B cell (primary cell): ENCODE measurements around the gene ARRDC1. TPM values are rescaled to one million over a fixed set of nuclear protein-coding genes. Genes with fewer than 3 reads are reported as not detected.

Experiments
- ATAC-seq: fragments of 200-7000 bp; cut with Tn5 transposase; one replicate; pipeline ENCODE4 v1.10.0; 2021; ENCODE audit warnings: low read depth, mild to moderate bottlenecking, moderate number of reproducible peaks, moderate library complexity
- CTCF ChIA-PET: fragments of 350-600 bp; sonication (Branson Sonifier 250); formaldehyde crosslinking; loops from one replicate; lab custom pipeline; 2021; ENCODE audit warnings: antibody characterized with exemption, inconsistent platforms; lab: Charles Lee
- POLR2A ChIA-PET: fragments of 350-600 bp; sonication (Branson Sonifier 250); formaldehyde crosslinking; loops from one replicate; lab custom pipeline; 2021; ENCODE audit warnings: antibody characterized with exemption; lab: Charles Lee
- DNase-seq: peaks from one replicate; pipeline ENCODE4 v3.0.0; 2013
- H2AFZ ChIP-seq: 2 replicates; pipeline ENCODE4 v1.6.1; 2012; ENCODE audit warnings: mild to moderate bottlenecking, low read depth, low read length; ENCODE audit not compliant: insufficient read depth, poor library complexity, severe bottlenecking
- H3K27ac ChIP-seq, 2 donors: 1 replicate in 1 of 2; 2 replicates in 1 of 2; pipeline ENCODE4 v1.5.1; 2012 to 2013; ENCODE audit warnings: low read length in 2 of 2, mild to moderate bottlenecking in 2 of 2, moderate library complexity in 1 of 2
- H3K27me3 ChIP-seq, 4 experiments: fragments of 200-600 bp in 1 of 4; sonication (generic) in 1 of 4; replicated peaks in 1 of 4; 1 replicate in 2 of 4; 2 replicates in 2 of 4; pipeline versions ENCODE4 v1.6.1 to v1.7.0; 2013 to 2016; ENCODE audit warnings: low read length in 3 of 4, mild to moderate bottlenecking in 2 of 4, mixed read lengths in 1 of 4, moderate library complexity in 1 of 4; ENCODE audit not compliant: insufficient read depth in 4 of 4, control insufficient read depth in 3 of 4; ENCODE audit errors: control extremely low read depth in 1 of 4
- H3K36me3 ChIP-seq, 2 experiments: replicated peaks in 1 of 2; 1 replicate in 1 of 2; 2 replicates in 1 of 2; pipeline versions ENCODE4 v1.6.1 to v1.7.1; 2013; ENCODE audit warnings: low read length in 1 of 2; ENCODE audit not compliant: insufficient read depth in 2 of 2, control insufficient read depth in 1 of 2; ENCODE audit errors: control extremely low read depth in 1 of 2, extremely low read depth in 1 of 2
- H3K4me1 ChIP-seq, 2 donors: fragments of 200-600 bp in 1 of 2; sonication (generic) in 1 of 2; 1 replicate in 1 of 2; 2 replicates in 1 of 2; pipeline versions ENCODE4 v1.5.1 to v1.6.1; 2013 to 2017; ENCODE audit warnings: low read length in 2 of 2; ENCODE audit not compliant: control insufficient read depth in 2 of 2, insufficient read depth in 2 of 2
- H3K4me2 ChIP-seq: replicated peaks from 2 replicates; pipeline ENCODE3; 2012; ENCODE audit warnings: mild to moderate bottlenecking, low read depth, low read length; ENCODE audit not compliant: poor library complexity, severe bottlenecking
- H3K4me3 ChIP-seq, 5 experiments: fragments of 200-600 bp in 1 of 5; sonication (generic) in 1 of 5; 1 replicate in 3 of 5; 2 replicates in 2 of 5; pipeline versions ENCODE4 v1.5.1 to v1.7.0; 2011 to 2016; ENCODE audit warnings: low read length in 4 of 5, mild to moderate bottlenecking in 4 of 5, low read depth in 2 of 5, control low read depth in 1 of 5, moderate library complexity in 1 of 5; ENCODE audit not compliant: insufficient read depth in 1 of 5; ENCODE audit errors: control extremely low read depth in 1 of 5, extremely low read depth in 1 of 5
- H3K79me2 ChIP-seq: fragments of 200-600 bp; sonication (generic); one replicate; pipeline ENCODE4 v1.6.0; 2016; ENCODE audit warnings: low read length; ENCODE audit not compliant: control insufficient read depth, insufficient read depth
- H3K9ac ChIP-seq: fragments of 200-600 bp; sonication (generic); 2 replicates; pipeline ENCODE4 v1.6.1; 2017; ENCODE audit warnings: mild to moderate bottlenecking, low read length, moderate library complexity
- H3K9me3 ChIP-seq, 3 donors: one replicate each; pipeline versions ENCODE4 v1.6.1 to v1.7.1; 2013; ENCODE audit warnings: low read length in 2 of 3; ENCODE audit not compliant: control insufficient read depth in 2 of 3, insufficient read depth in 1 of 3; ENCODE audit errors: control extremely low read depth in 1 of 3
- H4K20me1 ChIP-seq: 2 replicates; pipeline ENCODE4 v1.6.0; 2012; ENCODE audit warnings: mild to moderate bottlenecking, low read length; ENCODE audit not compliant: insufficient read depth, control insufficient read depth, poor library complexity, severe bottlenecking
- H3K27ac Mint-ChIP-seq: one replicate; pipeline ENCODE4 v1.8.0; 2021; ENCODE audit warnings: mixed read lengths
- H3K27me3 Mint-ChIP-seq: one replicate; pipeline ENCODE4 v1.8.0; 2021; ENCODE audit warnings: mixed read lengths
- H3K4me1 Mint-ChIP-seq: one replicate; pipeline ENCODE4 v1.8.0; 2021; ENCODE audit warnings: mixed read lengths
- H3K4me3 Mint-ChIP-seq: one replicate; pipeline ENCODE4 v1.8.0; 2021; ENCODE audit warnings: mixed read lengths
- H3K9me3 Mint-ChIP-seq: one replicate; pipeline ENCODE4 v1.8.0; 2022; ENCODE audit warnings: mixed read lengths; ENCODE audit not compliant: insufficient read depth
- CTCF ChIP-seq: fragments of 200-600 bp; IDR thresholded peaks from one replicate; pipeline ENCODE4 v1.8.0; 2022; ENCODE audit warnings: antibody characterized with exemption, mild to moderate bottlenecking
- EZH2 ChIP-seq: IDR thresholded peaks from 2 replicates; pipeline ENCODE4 v1.6.1; 2012; ENCODE audit warnings: borderline replicate concordance, low read depth, mild to moderate bottlenecking, moderate library complexity, low read length; ENCODE audit not compliant: insufficient read depth, poor library complexity, severe bottlenecking
- WGBS: methylation state at CpG from one replicate; pipeline ENCODE4 v1.1.5; 2013; ENCODE audit warnings: missing lambda C conversion rate; ENCODE audit not compliant: insufficient coverage; 5-methylcytosine and 5-hydroxymethylcytosine counted together
- intact Hi-C: fragments of 100-400 bp; cut with micrococcal nuclease; formaldehyde crosslinking; loops from one replicate; pipeline ENCODE4 v1.10.0; 2022
- polyA plus RNA-seq: library from polyadenylated mRNA; depleted of rRNA; stranded (reverse); fragments of >200 nt; gene quantifications from 2 replicates; pipeline ENCODE4 v1.2.3, GENCODE V29; 2012
- total RNA-seq, 2 donors: library from RNA; stranded (reverse); fragments of 120-200 nt in 1 of 2; gene quantifications; 1 replicate in 1 of 2; 2 replicates in 1 of 2; pipeline versions ENCODE4 v1.2.3 to v1.2.4, GENCODE V29; 2013 to 2022

ARRDC1 gene
- total and polyA plus RNA-seq, 2 donors (not counting 1 experiment from before 2014, with no cell fraction given): 89.2 to 227 TPM

GRCh38 chr9:137619240-137620047, 14.0 kb downstream of the ARRDC1 start:
- peak; percentile 20 for ATAC-seq
- peak overlapping the region; percentile 68 to 69 for H3K27ac ChIP-seq
- H3K9me3 ChIP-seq: no peaks in the 10 kb centered on the region
- peak overlapping the region; percentile 78 for H3K27ac Mint-ChIP-seq
- H3K4me2 ChIP-seq: peak overlapping the region; percentile 88
- no peaks in the 10 kb centered on the region for H3K27me3 Mint-ChIP-seq
- H3K27me3 ChIP-seq: no peaks in the 10 kb centered on the region
- H2AFZ ChIP-seq: peak overlapping the region; percentile 73
- H3K4me1 ChIP-seq: peaks cover 25 to 37% of the 10 kb centered on the region in 2 donors
- H3K4me3 Mint-ChIP-seq: peak overlapping the region; percentile 83
- peaks cover 79% of the 10 kb centered on the region for H3K79me2 ChIP-seq
- no peaks in the 10 kb centered on the region for H3K9me3 Mint-ChIP-seq
- 1% methylated on average over 57 of the region's 58 CpGs for WGBS
- POLR2A ChIA-PET: interaction anchor here (0.5 to 2.1 kb wide), 7 partner anchors 9 to 104 kb away, joined by 3 to 10 read pairs (median 5); partner anchors contain the start of genes ARRDC1 and ZMYND19
- peak overlapping the region; percentile 74 for H3K9ac ChIP-seq
- peaks cover 3 to 13% of the 10 kb centered on the region in 2 experiments for H3K36me3 ChIP-seq
- DNase-seq: peak; percentile 72
- CTCF ChIA-PET: interaction anchor here (0.9 to 1.7 kb wide), 7 partner anchors 9 to 75 kb away, joined by 3 to 5 read pairs (median 3); partner anchors contain the start of genes DPH7 and MRPL41
- H4K20me1 ChIP-seq: peaks cover 62% of the 10 kb centered on the region
- intact Hi-C loops: loop anchor here (2.0 kb wide), 1 partner anchor 75 kb away; no protein-coding TSS in a partner anchor
- peaks cover 43% of the 10 kb centered on the region for H3K4me1 Mint-ChIP-seq
- peak overlapping the region; percentile 53 to 78 (median 76) for H3K4me3 ChIP-seq
- TF ChIP-seq CTCF (no peak), EZH2 (no peak)
